Prostate gland (tissue), 2 donors: ENCODE measurements around the gene SLC7A6OS.

Source experiments
- CTCF ChIP-seq, 4 experiments: fragments of 200-600 bp in 2 of 4; fragments of 450-650 bp in 2 of 4; sonication (generic) in 2 of 4; IDR thresholded peaks; 1 replicate in 3 of 4; 2 replicates in 1 of 4; pipeline ENCODE4 v1.5.1; 2016 to 2019; ENCODE audit warnings: antibody characterized with exemption in 4 of 4, mild to moderate bottlenecking in 2 of 4, moderate library complexity in 2 of 4
- POLR2A ChIP-seq: fragments of 450-650 bp; IDR thresholded peaks from one replicate; pipeline ENCODE4 v1.6.1; 2016; ENCODE audit warnings: antibody characterized with exemption, mild to moderate bottlenecking
- POLR2AphosphoS5 ChIP-seq: sonication (generic); formaldehyde crosslinking; IDR thresholded peaks from one replicate; pipeline ENCODE4 v1.6.1; 2017; ENCODE audit warnings: antibody characterized with exemption

- no peak for TF ChIP-seq CTCF (IDR thresholded peaks at IDR 0.05)
- no peak for TF ChIP-seq POLR2A
- TF ChIP-seq POLR2AphosphoS5, result no peak
These were observed 9.8 kb downstream of the SLC7A6OS start for GRCh38 chr16:68300734-68301459.
